Esophagus squamous epithelium (tissue), 5 donors: ENCODE results near the gene GADD45A. TPM values are rescaled to one million over a fixed set of nuclear protein-coding genes. Genes with fewer than 3 reads are reported as not detected.

ENCODE experiments used
- DNase-seq: peaks from one replicate; lab custom pipeline; 2025; lab: John Stamatoyannopoulos, UW
- H3K27ac ChIP-seq, 4 donors: fragments of 200-600 bp; sonication (generic); one replicate each; pipeline ENCODE4 v1.5.1; 2016 to 2019; ENCODE audit warnings: mild to moderate bottlenecking in 1 of 4
- H3K27me3 ChIP-seq, 4 donors: fragments of 200-600 bp; sonication (generic); 1 replicate in 3 of 4; 2 replicates in 1 of 4; pipeline versions ENCODE4 v1.5.1 to v1.6.0; 2017 to 2021; ENCODE audit warnings: antibody characterized with exemption in 1 of 4
- H3K36me3 ChIP-seq, 3 donors: fragments of 200-600 bp; sonication (generic); one replicate each; pipeline ENCODE4 v1.5.1; 2016 to 2019
- H3K4me1 ChIP-seq, 3 donors: fragments of 200-600 bp; sonication (generic); one replicate each; pipeline ENCODE4 v1.5.1; 2017 to 2019
- H3K4me3 ChIP-seq, 4 donors: fragments of 200-600 bp; sonication (generic); 1 replicate in 3 of 4; 2 replicates in 1 of 4; pipeline ENCODE4 v1.5.1; 2016 to 2019; ENCODE audit warnings: mild to moderate bottlenecking in 2 of 4, moderate library complexity in 1 of 4
- H3K9me3 ChIP-seq, 3 donors: fragments of 200-600 bp; sonication (generic); one replicate each; pipeline ENCODE4 v1.5.1; 2016 to 2019
- CTCF ChIP-seq, 6 experiments: fragments of 450-650 bp in 4 of 6; fragments of 200-600 bp in 2 of 6; sonication (generic) in 2 of 6; IDR thresholded peaks; one replicate each; pipeline ENCODE4 v1.5.1; 2016 to 2019; ENCODE audit warnings: antibody characterized with exemption in 6 of 6, mild to moderate bottlenecking in 4 of 6, moderate library complexity in 4 of 6
- POLR2A ChIP-seq, 4 donors: fragments of 450-650 bp; IDR thresholded peaks; one replicate each; pipeline ENCODE4 v1.6.1; 2017; ENCODE audit warnings: antibody characterized with exemption in 4 of 4, mild to moderate bottlenecking in 4 of 4, moderate library complexity in 3 of 4
- WGBS, 2 donors: methylation state at CpG; one replicate each; pipeline ENCODE4 v1.1.5; 2018; 5-methylcytosine and 5-hydroxymethylcytosine counted together
- intact Hi-C: fragments of 100-400 bp; cut with DNase I; formaldehyde crosslinking; loops from one replicate; pipeline ENCODE4 v1.15.0; 2022
- total RNA-seq, 4 donors: library from RNA; depleted of rRNA; stranded (reverse); fragments of >200 nt; gene quantifications; one replicate each; pipeline ENCODE4 v1.1.0, GENCODE V29; 2016
- donor health status: DM: yes; HTN: yes; CAD: no.

GADD45A gene
- total RNA-seq, 4 donors from 2014 or later = 35.2 to 62.6 (median 46.5) TPM

DNA sequence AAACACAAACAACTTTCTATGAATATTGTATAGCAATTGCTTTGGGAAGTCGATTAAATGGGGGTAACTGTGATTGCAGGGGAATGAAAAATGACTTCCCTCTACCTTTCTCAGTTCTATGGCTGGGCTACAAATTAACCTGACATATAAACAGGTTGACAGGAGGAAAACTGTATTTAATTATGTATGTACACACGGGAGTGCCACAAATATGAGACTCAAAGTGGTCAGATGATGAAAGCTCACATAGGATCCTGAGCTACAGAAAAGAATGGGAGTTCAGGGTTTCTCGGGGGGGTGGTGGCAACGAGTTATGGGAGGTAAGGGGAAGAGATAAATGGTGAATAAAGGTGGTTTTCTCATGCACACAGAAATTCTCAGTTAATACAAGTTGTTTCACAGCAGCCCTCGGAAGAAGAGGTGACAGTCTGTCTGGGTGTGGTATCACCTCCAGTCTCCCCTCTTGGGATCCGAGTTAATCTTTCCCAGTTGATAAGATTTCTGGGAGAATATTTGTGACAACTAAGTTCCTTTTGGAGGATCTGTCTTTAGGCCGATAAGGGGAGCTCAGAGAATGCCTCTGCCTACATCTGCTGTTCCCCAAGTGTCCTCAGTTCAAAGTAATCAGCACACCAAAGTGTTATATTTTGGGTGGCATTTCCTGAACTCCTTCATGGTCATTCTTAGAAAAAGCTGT, 26.3 kb downstream of the GADD45A start:
- H3K4me1 ChIP-seq = peaks cover 29 to 74% (median 42%) of the 10 kb centered on the region in 3 donors
- peaks cover 0 to 11% (median 0%) of the 10 kb centered on the region in 3 donors for H3K36me3 ChIP-seq
- TF ChIP-seq POLR2A (IDR thresholded peaks at IDR 0.05) = no peak
- TF ChIP-seq CTCF (IDR thresholded peaks at IDR 0.05) = no peak
- no peak for DNase-seq
- intact Hi-C loops = no loop called here
- no peaks in the 10 kb centered on the region for H3K27me3 ChIP-seq
- peak overlapping the region in 3 of 4 donors; percentile 2 to 50 (median 34) for H3K27ac ChIP-seq
- H3K4me3 ChIP-seq = no peak overlapping the region
- H3K9me3 ChIP-seq = no peaks in the 10 kb centered on the region
- WGBS, 2 donors = 70 to 75% methylated on average over 7 of the region's 7 CpGs

- no peak overlapping the region for H3K4me3 ChIP-seq
- intact Hi-C loops = no loop called here
- no peaks in the 10 kb centered on the region for H3K27me3 ChIP-seq
- H3K36me3 ChIP-seq = peaks cover 0 to 6% (median 0%) of the 10 kb centered on the region in 3 donors
- no peak for DNase-seq
- WGBS, 2 donors = 50 to 73% methylated on average over 2 of the region's 2 CpGs
- TF ChIP-seq POLR2A (IDR thresholded peaks at IDR 0.05) (no peak), CTCF (IDR thresholded peaks at IDR 0.05) (no peak)
- peak overlapping the region in 1 of 4 donors; percentile 8 for H3K27ac ChIP-seq
- H3K9me3 ChIP-seq = no peaks in the 10 kb centered on the region
- H3K4me1 ChIP-seq = peaks cover 32 to 79% (median 46%) of the 10 kb centered on the region in 3 donors
Measured at GRCh38 chr1:67711855-67712212, 26.8 kb downstream of the GADD45A start.

DNA sequence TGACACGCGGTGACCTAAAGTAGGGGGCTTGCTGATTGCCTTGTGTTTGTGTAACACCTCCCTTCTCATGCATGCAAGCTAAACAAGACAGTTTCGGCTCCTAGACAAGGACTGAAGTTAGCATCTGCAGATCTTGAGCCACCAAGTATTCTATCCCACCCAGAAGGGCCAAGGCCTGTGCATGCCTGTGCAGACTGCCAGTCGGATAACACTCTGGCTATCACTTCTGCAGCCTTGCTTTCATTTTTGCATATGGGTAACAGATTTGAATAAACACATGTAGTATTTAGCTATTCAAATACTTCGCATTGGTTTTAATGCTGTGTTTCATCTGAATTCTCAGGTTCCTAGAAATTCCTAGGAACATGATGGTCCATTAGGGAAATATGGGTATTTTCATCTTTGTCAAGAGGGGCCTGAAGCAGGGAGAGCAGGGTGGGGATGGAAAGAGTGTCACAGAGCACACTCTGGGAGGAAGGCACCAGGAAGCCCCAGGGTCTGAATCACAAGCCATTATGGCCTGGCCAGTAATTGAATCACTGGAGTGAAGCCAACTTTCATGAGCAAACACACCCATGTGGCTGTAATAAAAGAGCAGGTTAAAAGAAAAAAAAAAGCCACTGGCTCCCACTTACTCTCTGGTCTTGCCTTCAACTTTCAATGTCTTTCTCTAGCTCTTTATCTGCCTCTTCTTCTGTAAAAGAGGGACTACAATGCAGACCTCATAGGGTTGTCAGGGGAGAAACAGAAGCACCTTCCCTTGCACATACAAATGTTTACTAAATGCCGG, 28.3 kb downstream of the GADD45A start:
- no peak overlapping the region for H3K4me3 ChIP-seq
- no peak for DNase-seq

DNA sequence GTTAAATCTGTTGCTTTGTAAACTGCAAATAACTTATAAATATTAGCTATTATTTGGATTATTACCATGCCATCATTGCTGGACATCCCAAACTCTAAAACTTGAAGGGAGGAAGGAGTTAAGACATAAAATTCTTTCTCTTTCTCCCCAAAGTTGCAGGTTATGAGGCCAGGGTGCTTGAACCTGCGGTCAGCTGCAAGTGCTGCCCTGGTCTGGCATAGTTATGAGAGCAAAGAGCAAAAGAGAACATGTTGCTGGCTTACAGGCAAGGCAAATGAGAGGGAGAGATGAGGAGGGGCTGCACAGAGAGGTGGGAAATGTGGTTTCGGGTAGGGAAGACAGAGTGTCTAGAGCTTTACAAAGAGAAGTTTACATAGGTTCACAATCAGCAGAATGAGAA, 30.8 kb downstream of the GADD45A start:
- no peaks in the 10 kb centered on the region for H3K9me3 ChIP-seq
- H3K27me3 ChIP-seq = no peaks in the 10 kb centered on the region
- no peak for DNase-seq
- peak overlapping the region in 2 of 4 donors; percentile 70 to 76 for H3K27ac ChIP-seq
- WGBS, 2 donors = 82 to 97% methylated on average over 2 of the region's 2 CpGs
- no peaks in the 10 kb centered on the region for H3K36me3 ChIP-seq
- H3K4me1 ChIP-seq = peaks cover 20 to 78% (median 37%) of the 10 kb centered on the region in 3 donors
- TF ChIP-seq POLR2A (IDR thresholded peaks at IDR 0.05) (no peak), CTCF (IDR thresholded peaks at IDR 0.05) (no peak)
- H3K4me3 ChIP-seq = no peak overlapping the region
- intact Hi-C loops = no loop called here

More for the DNA sequence above, 28.3 kb downstream of the GADD45A start:
- peaks cover 30 to 89% (median 51%) of the 10 kb centered on the region in 3 donors for H3K4me1 ChIP-seq
- peak overlapping the region in 3 of 4 donors; percentile 22 to 63 (median 36) for H3K27ac ChIP-seq
- H3K27me3 ChIP-seq = no peaks in the 10 kb centered on the region
- TF ChIP-seq POLR2A (IDR thresholded peaks at IDR 0.05) (no peak), CTCF (IDR thresholded peaks at IDR 0.05) (no peak)
- no peaks in the 10 kb centered on the region for H3K36me3 ChIP-seq
- WGBS, 2 donors = 55 to 62% methylated on average over 4 to 6 of the region's 6 CpGs
- no peaks in the 10 kb centered on the region for H3K9me3 ChIP-seq
- intact Hi-C loops = no loop called here

DNA sequence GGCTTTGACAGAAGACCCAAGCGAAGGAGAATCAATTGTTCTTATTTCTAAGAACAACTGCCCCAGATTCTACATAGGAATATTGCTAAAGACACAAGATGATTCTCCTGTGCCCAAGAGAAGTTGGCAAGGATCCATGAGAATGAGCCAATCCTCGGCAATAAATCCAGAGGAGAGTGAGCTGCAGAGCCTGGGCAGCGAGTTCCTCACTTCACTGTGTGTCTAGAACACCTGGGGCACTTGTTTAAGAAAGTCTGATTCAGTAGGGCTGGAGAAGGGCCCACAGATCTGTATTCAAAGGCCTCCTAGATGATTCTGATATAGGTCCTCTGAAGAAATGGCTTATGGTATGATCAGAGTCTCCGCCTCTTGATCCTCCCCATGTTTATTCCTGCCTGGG, 31.8 kb downstream of the GADD45A start:
- intact Hi-C loops = no loop called here
- Histone ChIP-seq H3K27ac (peak overlapping the region; percentile 25 to 76 (median 64)), H3K36me3 (no peaks in the 10 kb centered on the region), H3K27me3 (no peaks in the 10 kb centered on the region), H3K9me3 (no peaks in the 10 kb centered on the region), H3K4me1 (peaks cover 20 to 69% (median 36%) of the 10 kb centered on the region in 3 donors), H3K4me3 (no peak overlapping the region)
- TF ChIP-seq POLR2A (IDR thresholded peaks at IDR 0.05) (no peak), CTCF (IDR thresholded peaks at IDR 0.05) (no peak)
- 30 to 62% methylated on average over 4 of the region's 4 CpGs for WGBS, 2 donors
- no peak for DNase-seq
